Raji (cell line): ENCODE measurements around the gene MYLK4.

Experiments
- POLR2A ChIP-seq: IDR thresholded peaks from 2 replicates; pipeline ENCODE4 v1.6.1; 2011; ENCODE audit warnings: low read depth, low read length, control low read depth; ENCODE audit not compliant: insufficient read depth

Gene MYLK4

GRCh38 chr6:2614155-2614554, 136.6 kb downstream of the MYLK4 start:
- no peak for TF ChIP-seq POLR2A
